Thoracic aorta (tissue), 2 donors: Measurements from ENCODE around the gene ST6GALNAC5. TPM values are rescaled to one million over a fixed set of nuclear protein-coding genes. Genes with fewer than 3 reads are reported as not detected.

Experiments used
- ATAC-seq: fragments of 150-250 bp; one replicate; pipeline ENCODE4 v1.8.0; 2017; ENCODE audit warnings: low read depth; ENCODE audit not compliant: insufficient number of reproducible peaks, low FRiP score
- DNase-seq: peaks from one replicate; pipeline ENCODE4 v3.0.0-alpha.2; 2020; ENCODE audit warnings: low spot score
- H3K27ac ChIP-seq, 2 donors: fragments of 200-600 bp; sonication (generic); 1 replicate in 1 of 2; 2 replicates in 1 of 2; pipeline ENCODE4 v1.5.1; 2016; ENCODE audit warnings: mild to moderate bottlenecking in 2 of 2, moderate library complexity in 2 of 2
- H3K27me3 ChIP-seq: fragments of 200-600 bp; sonication (generic); replicated peaks from 2 replicates; pipeline ENCODE4 v1.6.0; 2016; ENCODE audit warnings: mild to moderate bottlenecking; ENCODE audit not compliant: insufficient read depth
- H3K36me3 ChIP-seq: fragments of 200-600 bp; sonication (generic); one replicate; pipeline ENCODE4 v1.5.1; 2016
- H3K4me1 ChIP-seq, 2 donors: fragments of 200-600 bp; sonication (generic); 1 replicate in 1 of 2; 2 replicates in 1 of 2; pipeline versions ENCODE4 v1.5.1 to v1.6.0; 2016; ENCODE audit warnings: low read depth in 2 of 2, mild to moderate bottlenecking in 1 of 2; ENCODE audit not compliant: control insufficient read depth in 1 of 2
- H3K4me3 ChIP-seq: fragments of 200-600 bp; sonication (generic); 2 replicates; pipeline ENCODE4 v1.5.1; 2016; ENCODE audit warnings: mild to moderate bottlenecking
- H3K9me3 ChIP-seq: fragments of 200-600 bp; sonication (generic); 2 replicates; pipeline ENCODE4 v1.5.1; 2016
- CTCF ChIP-seq: fragments of 200-600 bp; sonication (generic); IDR thresholded peaks from one replicate; pipeline ENCODE4 v1.5.1; 2019; ENCODE audit warnings: antibody characterized with exemption
- total RNA-seq, 2 donors: library from RNA; depleted of rRNA; stranded (reverse); fragments of >200 nt; gene quantifications; one replicate each; pipeline versions ENCODE4 v1.1.0 to v1.2.3, GENCODE V29; 2016

ST6GALNAC5 gene
- total RNA-seq, 2 donors from 2014 or later = 7.2 to 19.8 TPM

- TF ChIP-seq CTCF = no peak
- Histone ChIP-seq H3K36me3 (no peaks in the 10 kb centered on the region), H3K4me3 (no peak overlapping the region), H3K9me3 (no peaks in the 10 kb centered on the region), H3K27me3 (no peaks in the 10 kb centered on the region), H3K4me1 (no peaks in the 10 kb centered on the region), H3K27ac (no peak overlapping the region)
- ATAC-seq (no peak), DNase-seq (no peak)
These were observed 83.0 kb downstream of the ST6GALNAC5 start for GRCh38 chr1:76950306-76950705.

GRCh38 chr1:76951153-76951552, 83.9 kb downstream of the ST6GALNAC5 start:
- H3K4me3 ChIP-seq = no peak overlapping the region
- H3K36me3 ChIP-seq = no peaks in the 10 kb centered on the region
- H3K27me3 ChIP-seq = no peaks in the 10 kb centered on the region
- no peaks in the 10 kb centered on the region for H3K9me3 ChIP-seq
- H3K4me1 ChIP-seq = no peaks in the 10 kb centered on the region
- no peak for ATAC-seq
- no peak for TF ChIP-seq CTCF
- no peak for DNase-seq
- H3K27ac ChIP-seq = no peak overlapping the region

- no peak for ATAC-seq
These were observed 88.4 kb downstream of the ST6GALNAC5 start for GRCh38 chr1:76955652-76956051.

GRCh38 chr1:76957961-76958360, 90.7 kb downstream of the ST6GALNAC5 start:
- Histone ChIP-seq H3K27me3 (no peaks in the 10 kb centered on the region), H3K27ac (no peak overlapping the region), H3K4me1 (no peaks in the 10 kb centered on the region), H3K4me3 (no peak overlapping the region), H3K9me3 (no peaks in the 10 kb centered on the region), H3K36me3 (no peaks in the 10 kb centered on the region)
- no peak for DNase-seq
- TF ChIP-seq CTCF = no peak
- no peak for ATAC-seq

More at GRCh38 chr1:76955652-76956051, 88.4 kb downstream of the ST6GALNAC5 start:
- Histone ChIP-seq H3K27ac (no peak overlapping the region), H3K27me3 (no peaks in the 10 kb centered on the region), H3K4me1 (no peaks in the 10 kb centered on the region), H3K36me3 (no peaks in the 10 kb centered on the region), H3K4me3 (no peak overlapping the region), H3K9me3 (no peaks in the 10 kb centered on the region)
- no peak for DNase-seq
- TF ChIP-seq CTCF = no peak

- no peak for ATAC-seq
- H3K27ac ChIP-seq = no peak overlapping the region
- no peaks in the 10 kb centered on the region for H3K36me3 ChIP-seq
These were observed 91.5 kb downstream of the ST6GALNAC5 start for GRCh38 chr1:76958828-76959227.

More at GRCh38 chr1:76958828-76959227, 91.5 kb downstream of the ST6GALNAC5 start:
- no peaks in the 10 kb centered on the region for H3K4me1 ChIP-seq
- no peaks in the 10 kb centered on the region for H3K9me3 ChIP-seq
- H3K27me3 ChIP-seq = no peaks in the 10 kb centered on the region
- no peak overlapping the region for H3K4me3 ChIP-seq
- TF ChIP-seq CTCF = no peak
- DNase-seq = no peak
